Measurements from ENCODE around the gene CUL5. TPM values are rescaled to one million over a fixed set of nuclear protein-coding genes. Genes with fewer than 3 reads are reported as not detected.

CUL5 gene
- total RNA-seq, result 10 to 100 TPM; 37.8 to 59.9 TPM
- total RNA-seq, result 51.0 to 85.4 reads per million in 2 donors

GRCh38 chr11:108008656-108009496 lies at the start of gene CUL5:
CUL5 (plus strand) TSS chr11:108008898; CDS start chr11:108009349, 451 bp downstream.
- DNase-seq, result peak; percentile 83 to 89 (median 85)
- H3K4me1 Mint-ChIP-seq, result peaks cover 17% of the 10 kb centered on the region
- H3K27ac Mint-ChIP-seq, result peak within 1 kb of the TSS; percentile 98
- no peaks in the 10 kb centered on the region for H3K27me3 Mint-ChIP-seq
- peak within 1 kb of the TSS; percentile 98 for H3K4me3 Mint-ChIP-seq
- peak; percentile 91 for ATAC-seq
- H3K9me3 ChIP-seq (ENCODE audit: control insufficient read depth, low read length, poor library complexity, severe bottlenecking), result no peaks in the 10 kb centered on the region
- no peaks in the 10 kb centered on the region for H3K36me3 Mint-ChIP-seq (ENCODE audit: low read depth)

DNA sequence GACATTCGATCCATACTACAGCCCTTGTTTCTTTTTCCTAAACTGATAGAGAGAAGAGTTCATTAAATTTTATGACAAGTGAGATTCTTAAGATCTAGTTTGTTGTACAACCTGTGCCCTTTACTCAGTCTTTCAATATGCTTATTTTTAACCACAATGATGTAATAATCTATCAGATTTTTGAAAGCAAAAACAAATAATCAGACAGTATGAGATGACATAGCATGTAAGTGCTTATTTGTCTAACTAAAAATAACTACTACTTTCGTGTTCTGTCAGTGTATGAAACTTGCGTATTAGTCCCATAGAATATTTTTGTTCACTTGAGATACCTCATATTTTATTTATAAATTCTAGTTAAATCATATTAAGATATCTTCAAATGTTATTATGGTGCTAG lies 47.2 kb upstream of the CUL5 start:
- no peaks in the 10 kb centered on the region for H3K9me3 ChIP-seq (ENCODE audit: control insufficient read depth, low read length, poor library complexity, severe bottlenecking)
- H3K27me3 Mint-ChIP-seq, result peaks cover 22% of the 10 kb centered on the region
- H3K36me3 Mint-ChIP-seq (ENCODE audit: low read depth), result peaks cover 3% of the 10 kb centered on the region
- H3K4me3 Mint-ChIP-seq, result no peak overlapping the region
- H3K27ac Mint-ChIP-seq, result no peak overlapping the region
- ATAC-seq (no peak), DNase-seq (no peak)
- H3K4me1 Mint-ChIP-seq, result peaks cover 5% of the 10 kb centered on the region

- H3K27me3 Mint-ChIP-seq, result peaks cover 16% of the 10 kb centered on the region
- no peak overlapping the region for H3K27ac Mint-ChIP-seq
- no peaks in the 10 kb centered on the region for H3K36me3 Mint-ChIP-seq (ENCODE audit: low read depth)
- DNase-seq (no peak), ATAC-seq (no peak)
- H3K4me1 Mint-ChIP-seq, result peaks cover 2% of the 10 kb centered on the region
- no peaks in the 10 kb centered on the region for H3K9me3 ChIP-seq (ENCODE audit: control insufficient read depth, low read length, poor library complexity, severe bottlenecking)
- no peak overlapping the region for H3K4me3 Mint-ChIP-seq
Measured at GRCh38 chr11:107962181-107962580, 46.5 kb upstream of the CUL5 start.

DNA sequence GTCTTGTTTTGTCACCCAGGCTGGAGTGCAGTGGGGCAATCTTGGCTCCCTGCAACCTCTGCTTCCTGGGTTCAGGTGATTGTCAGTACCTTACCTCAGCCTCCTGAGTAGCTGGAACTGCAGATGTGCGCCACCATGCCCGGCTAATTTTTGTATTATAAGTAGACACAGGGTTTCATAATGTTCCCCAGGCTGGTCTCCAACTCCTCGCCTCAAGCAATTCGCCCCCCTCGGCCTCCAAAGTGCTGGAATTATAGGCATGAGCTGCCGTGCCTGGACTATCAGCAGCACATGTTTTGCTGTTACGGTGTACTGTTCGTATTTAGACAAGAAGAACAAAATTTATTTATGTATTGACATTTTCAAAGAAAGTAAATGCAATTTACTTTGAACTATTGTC lies 45.6 kb upstream of the CUL5 start:
- H3K27me3 Mint-ChIP-seq, result peaks cover 7% of the 10 kb centered on the region
- ATAC-seq (no peak), DNase-seq (no peak)
- H3K27ac Mint-ChIP-seq, result no peak overlapping the region
- H3K4me1 Mint-ChIP-seq, result no peaks in the 10 kb centered on the region
- no peaks in the 10 kb centered on the region for H3K36me3 Mint-ChIP-seq (ENCODE audit: low read depth)
- no peak overlapping the region for H3K4me3 Mint-ChIP-seq
- H3K9me3 ChIP-seq (ENCODE audit: control insufficient read depth, low read length, poor library complexity, severe bottlenecking), result no peaks in the 10 kb centered on the region

DNA sequence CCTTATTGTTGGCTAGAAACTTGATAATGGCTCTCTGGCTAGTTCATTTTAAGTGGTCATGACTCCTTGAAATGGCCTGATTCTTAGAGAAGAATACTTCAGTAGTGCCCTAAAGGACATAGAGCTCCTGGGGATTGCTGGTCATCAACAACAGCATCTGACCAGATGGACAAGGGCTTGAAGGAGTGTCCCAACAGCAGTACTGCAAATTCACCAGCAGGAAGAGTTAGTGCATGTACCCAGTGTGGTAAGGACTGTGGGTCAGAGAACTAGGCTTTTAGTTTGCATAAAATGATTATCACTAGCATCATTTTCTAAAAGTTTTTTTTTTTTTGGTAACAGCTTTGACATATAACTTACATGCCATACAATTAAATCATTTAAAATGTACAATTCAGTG lies 39.5 kb upstream of the CUL5 start:
- Mint-ChIP-seq H3K36me3 (ENCODE audit: low read depth) (no peaks in the 10 kb centered on the region), H3K27ac (no peak overlapping the region), H3K4me3 (no peak overlapping the region), H3K4me1 (no peaks in the 10 kb centered on the region), H3K27me3 (peaks cover 6% of the 10 kb centered on the region)
- no peak for ATAC-seq
- no peak for DNase-seq
- no peaks in the 10 kb centered on the region for H3K9me3 ChIP-seq (ENCODE audit: control insufficient read depth, low read length, poor library complexity, severe bottlenecking)

DNA sequence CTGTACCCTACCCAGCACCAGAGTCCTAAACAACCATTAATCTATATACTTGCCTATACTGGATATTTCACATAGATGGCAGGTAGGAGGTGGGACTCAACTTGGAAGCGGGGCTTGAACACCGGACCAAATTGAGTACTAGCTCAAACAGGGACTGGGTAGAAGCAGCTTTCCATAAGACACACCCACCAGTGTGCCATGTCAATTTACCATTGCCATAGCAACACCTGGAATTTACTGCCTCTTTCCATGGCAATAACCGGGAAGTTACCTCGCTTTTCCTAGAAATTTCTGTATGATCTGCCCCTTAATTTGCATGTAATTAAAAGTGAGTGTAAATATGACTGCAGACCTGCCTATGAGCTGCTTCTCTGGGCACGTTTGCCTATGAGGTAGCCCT lies 38.6 kb upstream of the CUL5 start:
- no peak for ATAC-seq
- Mint-ChIP-seq H3K36me3 (ENCODE audit: low read depth) (no peaks in the 10 kb centered on the region), H3K4me3 (no peak overlapping the region), H3K27me3 (peaks cover 6% of the 10 kb centered on the region), H3K4me1 (no peaks in the 10 kb centered on the region), H3K27ac (no peak overlapping the region)
- no peaks in the 10 kb centered on the region for H3K9me3 ChIP-seq (ENCODE audit: control insufficient read depth, low read length, poor library complexity, severe bottlenecking)
- DNase-seq, result no peak

GRCh38 chr11:107973641-107974040 lies 35.1 kb upstream of the CUL5 start:
- H3K27ac Mint-ChIP-seq, result no peak overlapping the region
- H3K36me3 Mint-ChIP-seq (ENCODE audit: low read depth), result no peaks in the 10 kb centered on the region
- peaks cover 6% of the 10 kb centered on the region for H3K27me3 Mint-ChIP-seq
- H3K4me1 Mint-ChIP-seq, result no peaks in the 10 kb centered on the region
- ATAC-seq (no peak), DNase-seq (no peak)
- H3K9me3 ChIP-seq (ENCODE audit: control insufficient read depth, low read length, poor library complexity, severe bottlenecking), result no peaks in the 10 kb centered on the region
- H3K4me3 Mint-ChIP-seq, result no peak overlapping the region

- H3K4me1 Mint-ChIP-seq, result no peaks in the 10 kb centered on the region
- DNase-seq (no peak), ATAC-seq (no peak)
- no peak overlapping the region for H3K27ac Mint-ChIP-seq
- H3K9me3 ChIP-seq (ENCODE audit: control insufficient read depth, low read length, poor library complexity, severe bottlenecking), result no peaks in the 10 kb centered on the region
- H3K4me3 Mint-ChIP-seq, result no peak overlapping the region
- H3K36me3 Mint-ChIP-seq (ENCODE audit: low read depth), result peaks cover 2% of the 10 kb centered on the region
- H3K27me3 Mint-ChIP-seq, result peaks cover 14% of the 10 kb centered on the region
Measured at GRCh38 chr11:107988397-107989158, 20.1 kb upstream of the CUL5 start.

GRCh38 chr11:107991868-107992414 lies 16.8 kb upstream of the CUL5 start:
- H3K9me3 ChIP-seq (ENCODE audit: control insufficient read depth, low read length, poor library complexity, severe bottlenecking), result no peaks in the 10 kb centered on the region
- Mint-ChIP-seq H3K36me3 (ENCODE audit: low read depth) (peaks cover 2% of the 10 kb centered on the region), H3K4me1 (no peaks in the 10 kb centered on the region), H3K27me3 (peaks cover 32% of the 10 kb centered on the region), H3K4me3 (no peak overlapping the region), H3K27ac (no peak overlapping the region)
- DNase-seq (no peak), ATAC-seq (no peak)

GRCh38 chr11:107996006-107996776 lies 12.5 kb upstream of the CUL5 start:
- no peak overlapping the region for H3K27ac Mint-ChIP-seq
- peaks cover 6% of the 10 kb centered on the region for H3K4me1 Mint-ChIP-seq
- H3K36me3 Mint-ChIP-seq (ENCODE audit: low read depth), result no peaks in the 10 kb centered on the region
- no peak for DNase-seq
- no peaks in the 10 kb centered on the region for H3K9me3 ChIP-seq (ENCODE audit: control insufficient read depth, low read length, poor library complexity, severe bottlenecking)
- H3K27me3 Mint-ChIP-seq, result peaks cover 33% of the 10 kb centered on the region
- no peak overlapping the region for H3K4me3 Mint-ChIP-seq
- ATAC-seq, result no peak

- H3K36me3 Mint-ChIP-seq (ENCODE audit: low read depth), result no peaks in the 10 kb centered on the region
- ATAC-seq (no peak), DNase-seq (no peak)
- H3K27ac Mint-ChIP-seq, result no peak overlapping the region
- H3K4me1 Mint-ChIP-seq, result peaks cover 11% of the 10 kb centered on the region
- H3K27me3 Mint-ChIP-seq, result peaks cover 19% of the 10 kb centered on the region
- no peak overlapping the region for H3K4me3 Mint-ChIP-seq
- no peaks in the 10 kb centered on the region for H3K9me3 ChIP-seq (ENCODE audit: control insufficient read depth, low read length, poor library complexity, severe bottlenecking)
Measured at GRCh38 chr11:107998761-107999160, 9.9 kb upstream of the CUL5 start.

DNA sequence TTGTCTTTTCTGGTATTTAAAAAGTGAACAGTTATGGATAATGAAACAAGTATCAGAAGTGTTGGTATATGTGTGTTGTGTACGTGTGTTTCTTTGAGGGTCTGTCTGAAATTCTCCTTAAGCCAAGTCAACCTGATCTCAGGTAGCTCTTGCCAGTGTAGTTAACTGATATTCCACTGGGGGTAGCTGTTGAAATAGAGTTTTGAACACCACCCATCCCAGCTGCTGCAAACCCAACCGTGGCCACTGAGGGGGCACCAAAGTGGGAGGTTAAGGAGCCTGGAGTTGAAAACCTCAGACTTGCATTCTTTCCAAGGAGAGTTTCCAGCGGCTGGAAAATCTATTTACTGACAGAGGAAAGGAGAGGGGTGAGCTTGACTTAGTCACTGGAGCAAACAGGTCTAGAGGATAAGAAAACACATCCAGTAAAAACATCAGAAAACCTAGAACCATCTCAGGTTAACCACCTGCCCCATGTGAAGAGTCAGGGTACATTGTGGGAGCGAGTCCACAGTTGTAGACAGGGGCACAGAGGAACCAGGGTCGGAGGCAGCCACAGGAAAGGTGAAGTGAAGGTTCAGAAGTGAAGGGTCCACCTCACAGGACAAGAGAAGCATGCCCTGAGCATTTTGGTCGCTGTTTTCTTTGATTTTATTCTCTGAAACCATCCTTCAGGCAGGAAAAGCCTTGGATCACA lies 8.8 kb upstream of the CUL5 start:
- Mint-ChIP-seq H3K27me3 (peaks cover 18% of the 10 kb centered on the region), H3K36me3 (ENCODE audit: low read depth) (no peaks in the 10 kb centered on the region), H3K4me3 (no peak overlapping the region), H3K4me1 (peaks cover 11% of the 10 kb centered on the region), H3K27ac (no peak overlapping the region)
- DNase-seq, result peak in 1 of 3 donors; percentile 6
- H3K9me3 ChIP-seq (ENCODE audit: control insufficient read depth, low read length, poor library complexity, severe bottlenecking), result no peaks in the 10 kb centered on the region
- peak; percentile 81 for ATAC-seq

All from T-helper 17 cell (primary cell).